Trophoblast cell (in vitro differentiated cells and primary cell): ENCODE results near the gene MYCBP.
A peak's percentile ranks its signal among the peaks of the same experiment; 100 is the strongest.

ENCODE experiments used
- DNase-seq, 2 donors: peaks; one replicate each; pipeline ENCODE4 v3.0.0-alpha.2; 2016
- H2AFZ ChIP-seq: 2 replicates; pipeline ENCODE4 v1.6.1; 2013; ENCODE audit warnings: low read length, moderate library complexity, mild to moderate bottlenecking; ENCODE audit not compliant: insufficient read depth, poor library complexity
- H2AK5ac ChIP-seq: 2 replicates; pipeline ENCODE4 v1.6.1; 2013; ENCODE audit warnings: mild to moderate bottlenecking, low read length
- H2BK120ac ChIP-seq: 2 replicates; pipeline ENCODE4 v1.6.1; 2013; ENCODE audit warnings: low read length, mild to moderate bottlenecking, moderate library complexity; ENCODE audit not compliant: insufficient read depth, poor library complexity
- H2BK12ac ChIP-seq: 2 replicates; pipeline ENCODE4 v1.6.1; 2013; ENCODE audit warnings: mild to moderate bottlenecking, low read length, moderate library complexity
- H2BK5ac ChIP-seq: 2 replicates; pipeline ENCODE4 v1.6.1; 2013; ENCODE audit warnings: low read length, low read depth, moderate library complexity, mild to moderate bottlenecking; ENCODE audit not compliant: poor library complexity
- H3K14ac ChIP-seq: 2 replicates; pipeline ENCODE4 v1.6.1; 2013; ENCODE audit warnings: mild to moderate bottlenecking, low read length
- H3K18ac ChIP-seq: 2 replicates; pipeline ENCODE4 v1.6.1; 2013; ENCODE audit warnings: mild to moderate bottlenecking, low read length
- H3K23ac ChIP-seq: 2 replicates; pipeline ENCODE4 v1.6.1; 2013; ENCODE audit warnings: low read length
- H3K27ac ChIP-seq: 2 replicates; pipeline ENCODE4 v1.5.1; 2013; ENCODE audit warnings: low read depth, mild to moderate bottlenecking, inconsistent platforms, low read length, moderate library complexity
- H3K27me3 ChIP-seq: 2 replicates; pipeline ENCODE4 v1.6.1; 2013; ENCODE audit warnings: inconsistent platforms, mild to moderate bottlenecking, low read length, moderate library complexity; ENCODE audit not compliant: insufficient read depth
- H3K36me3 ChIP-seq, 2 experiments: 1 replicate in 1 of 2; 2 replicates in 1 of 2; pipeline ENCODE4 v1.6.1; 2013; ENCODE audit warnings: low read length in 2 of 2, mild to moderate bottlenecking in 2 of 2, moderate library complexity in 1 of 2; ENCODE audit not compliant: insufficient read depth in 2 of 2, control insufficient read depth in 1 of 2
- H3K4ac ChIP-seq: 2 replicates; pipeline ENCODE4 v1.6.1; 2013; ENCODE audit warnings: low read depth, mild to moderate bottlenecking, low read length, moderate library complexity
- H3K4me1 ChIP-seq, 2 experiments: 1 replicate in 1 of 2; 2 replicates in 1 of 2; pipeline ENCODE4 v1.6.1; 2013; ENCODE audit warnings: low read length in 2 of 2, mild to moderate bottlenecking in 2 of 2, moderate library complexity in 1 of 2; ENCODE audit not compliant: insufficient read depth in 2 of 2, control insufficient read depth in 1 of 2
- H3K4me2 ChIP-seq: 2 replicates; pipeline ENCODE4 v1.6.1; 2013; ENCODE audit warnings: inconsistent platforms, mild to moderate bottlenecking, low read length, moderate library complexity
- H3K4me3 ChIP-seq: 2 replicates; pipeline ENCODE4 v1.5.1; 2013; ENCODE audit warnings: mild to moderate bottlenecking, low read depth, low read length, inconsistent platforms
- H3K79me1 ChIP-seq: one replicate; pipeline ENCODE4 v1.6.1; 2013; ENCODE audit warnings: low read length
- H3K79me2 ChIP-seq: 2 replicates; pipeline ENCODE4 v1.6.1; 2013; ENCODE audit warnings: low read length, mild to moderate bottlenecking; ENCODE audit not compliant: control insufficient read depth, insufficient read depth, poor library complexity
- H3K9ac ChIP-seq: 2 replicates; pipeline ENCODE4 v1.6.1; 2013; ENCODE audit warnings: mild to moderate bottlenecking, low read length
- H3K9me3 ChIP-seq: 2 replicates; pipeline ENCODE4 v1.6.1; 2013; ENCODE audit warnings: low read depth, mild to moderate bottlenecking, control low read depth, inconsistent platforms, low read length; ENCODE audit not compliant: insufficient read depth
- H4K12ac ChIP-seq: 2 replicates; pipeline ENCODE4 v1.6.1; 2013; ENCODE audit warnings: low read depth, mild to moderate bottlenecking, low read length, moderate library complexity
- H4K8ac ChIP-seq: 2 replicates; pipeline ENCODE4 v1.6.1; 2013; ENCODE audit warnings: low read depth, mild to moderate bottlenecking, low read length, moderate library complexity
- H4K91ac ChIP-seq: one replicate; pipeline ENCODE4 v1.6.1; 2013; ENCODE audit warnings: low read depth, mild to moderate bottlenecking, low read length, moderate library complexity
- WGBS: extraction: QIAGEN DNeasy Blood & Tissue Kit; methylation state at CpG from one replicate; pipeline ENCODE4 v1.1.7; 2013; ENCODE audit warnings: missing lambda C conversion rate; ENCODE audit not compliant: insufficient read length, insufficient coverage; ENCODE audit errors: extremely low coverage; 5-methylcytosine and 5-hydroxymethylcytosine counted together

The MYCBP gene

DNA sequence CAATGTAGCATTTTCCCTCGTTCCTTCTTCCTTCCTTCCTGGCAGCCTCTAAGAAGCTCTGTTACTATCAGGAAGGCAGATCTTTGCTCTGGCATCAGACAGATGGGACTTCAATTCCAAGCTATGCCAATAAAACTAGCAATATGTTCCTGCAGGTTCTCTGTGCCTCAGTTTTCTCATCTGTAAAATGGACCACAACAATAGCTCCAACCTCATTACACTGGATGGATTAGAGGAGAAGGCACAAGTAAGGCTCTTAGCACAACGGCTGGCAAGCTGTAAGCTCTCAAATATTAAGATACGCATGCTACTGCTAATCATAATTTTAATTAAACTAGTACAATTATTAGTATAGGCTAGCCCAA is 40.8 kb downstream of the MYCBP start:
- H3K79me2 ChIP-seq = no peaks in the 10 kb centered on the region
- H3K9me3 ChIP-seq = no peaks in the 10 kb centered on the region
- peaks cover 0 to 2% of the 10 kb centered on the region in 2 experiments for H3K36me3 ChIP-seq
- H3K27me3 ChIP-seq = no peaks in the 10 kb centered on the region
- no peak overlapping the region for H2BK120ac ChIP-seq
- no peak overlapping the region for H2AK5ac ChIP-seq
- no peak overlapping the region for H3K9ac ChIP-seq
- H3K27ac ChIP-seq = no peak overlapping the region
- no peak overlapping the region for H3K4me3 ChIP-seq
- no peaks in the 10 kb centered on the region for H3K79me1 ChIP-seq
- H4K12ac ChIP-seq = no peak overlapping the region
- no peak overlapping the region for H2BK5ac ChIP-seq
- no peak overlapping the region for H3K14ac ChIP-seq
- no peak for DNase-seq
- H2AFZ ChIP-seq = no peak overlapping the region
- H3K4me2 ChIP-seq = no peak overlapping the region
- WGBS = no CpG with 5 or more reads among the region's 3 CpGs
- no peak overlapping the region for H4K91ac ChIP-seq
- H3K4me1 ChIP-seq = no peaks in the 10 kb centered on the region
- H3K18ac ChIP-seq = no peak overlapping the region
- H4K8ac ChIP-seq = no peak overlapping the region
- no peak overlapping the region for H2BK12ac ChIP-seq
- no peak overlapping the region for H3K23ac ChIP-seq
- H3K4ac ChIP-seq = no peak overlapping the region

DNA sequence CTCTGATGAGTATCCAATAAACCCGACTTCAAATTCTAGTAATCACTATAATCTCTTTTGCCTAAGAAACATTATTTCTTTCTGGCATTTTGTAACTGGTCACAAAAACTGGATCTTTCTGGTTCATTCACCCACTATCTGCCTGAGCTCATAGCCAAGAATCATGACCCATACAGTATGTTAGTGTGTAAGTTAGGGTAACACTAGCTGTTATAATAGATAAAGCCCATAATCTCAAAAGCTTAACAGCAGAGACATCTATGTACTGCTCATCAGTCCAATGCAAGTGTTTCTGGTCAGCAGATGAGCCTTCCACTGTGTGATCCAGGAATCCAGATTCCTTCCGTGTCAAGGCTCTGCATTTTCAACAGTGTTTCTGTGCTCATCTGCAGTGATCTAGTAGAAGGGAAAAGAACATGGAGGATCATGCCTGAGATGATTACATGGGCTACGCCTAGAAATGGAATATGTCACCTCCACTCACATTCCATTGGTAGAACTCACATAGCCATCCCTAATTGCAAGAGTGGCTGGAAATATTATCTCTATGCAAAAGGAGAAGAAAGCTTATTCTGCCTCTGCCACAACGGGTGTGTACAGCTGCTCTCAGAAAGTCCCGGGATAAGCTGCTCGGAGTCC is 41.3 kb downstream of the MYCBP start:
- no peak overlapping the region for H3K4me2 ChIP-seq
- no peak overlapping the region for H2BK5ac ChIP-seq
- no peaks in the 10 kb centered on the region for H3K4me1 ChIP-seq
- H3K14ac ChIP-seq = no peak overlapping the region
- no peak overlapping the region for H4K8ac ChIP-seq
- no peak overlapping the region for H2AFZ ChIP-seq
- no peak overlapping the region for H4K12ac ChIP-seq
- H3K9me3 ChIP-seq = no peaks in the 10 kb centered on the region
- H3K4ac ChIP-seq = no peak overlapping the region
- H2AK5ac ChIP-seq = no peak overlapping the region
- no peaks in the 10 kb centered on the region for H3K79me2 ChIP-seq
- no peak overlapping the region for H2BK12ac ChIP-seq
- H3K23ac ChIP-seq = no peak overlapping the region
- no peak overlapping the region for H2BK120ac ChIP-seq
- no peak overlapping the region for H3K27ac ChIP-seq
- no peaks in the 10 kb centered on the region for H3K36me3 ChIP-seq
- H3K4me3 ChIP-seq = no peak overlapping the region
- WGBS = no CpG with 5 or more reads among the region's 6 CpGs
- no peak overlapping the region for H4K91ac ChIP-seq
- no peaks in the 10 kb centered on the region for H3K79me1 ChIP-seq
- peak; percentile 29 to 70 for DNase-seq
- H3K9ac ChIP-seq = no peak overlapping the region
- H3K27me3 ChIP-seq = no peaks in the 10 kb centered on the region
- no peak overlapping the region for H3K18ac ChIP-seq

- Histone ChIP-seq H4K91ac (no peak overlapping the region), H2BK12ac (no peak overlapping the region), H3K4me3 (no peak overlapping the region), H2AFZ (no peak overlapping the region), H2BK5ac (no peak overlapping the region), H3K18ac (no peak overlapping the region), H3K36me3 (no peaks in the 10 kb centered on the region), H3K4me2 (no peak overlapping the region), H3K9ac (no peak overlapping the region), H3K14ac (no peak overlapping the region), H2AK5ac (no peak overlapping the region), H4K12ac (no peak overlapping the region), H3K79me1 (no peaks in the 10 kb centered on the region), H3K27me3 (no peaks in the 10 kb centered on the region), H3K9me3 (no peaks in the 10 kb centered on the region), H3K4me1 (no peaks in the 10 kb centered on the region), H4K8ac (no peak overlapping the region), H3K4ac (no peak overlapping the region), H3K23ac (no peak overlapping the region), H2BK120ac (no peak overlapping the region), H3K27ac (no peak overlapping the region), H3K79me2 (no peaks in the 10 kb centered on the region)
- no peak for DNase-seq
- WGBS = no CpG with 5 or more reads among the region's 1 CpG
These were observed 43.8 kb downstream of the MYCBP start for GRCh38 chr1:38829368-38829767.

DNA sequence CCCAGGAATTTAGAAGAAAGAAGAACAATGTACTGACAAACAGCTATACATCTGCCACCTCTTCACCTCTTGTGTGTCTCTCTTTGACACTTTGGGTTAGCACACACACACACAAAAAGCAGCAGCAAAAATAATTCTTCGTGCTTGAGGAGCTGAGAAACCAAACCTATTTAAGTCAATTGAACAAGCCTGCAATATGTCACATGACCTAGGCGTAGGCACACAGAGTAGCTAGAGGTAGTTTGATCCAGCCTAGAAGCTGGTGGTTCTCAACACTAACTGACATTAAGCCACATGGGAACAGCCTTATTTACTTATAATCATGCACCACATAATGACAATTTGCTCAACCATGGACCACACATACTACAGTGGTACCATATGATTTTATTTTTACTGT is 45.8 kb downstream of the MYCBP start:
- Histone ChIP-seq H2AFZ (no peak overlapping the region), H3K79me2 (no peaks in the 10 kb centered on the region), H2BK5ac (no peak overlapping the region), H4K91ac (no peak overlapping the region), H3K14ac (no peak overlapping the region), H3K36me3 (no peaks in the 10 kb centered on the region), H3K23ac (no peak overlapping the region), H3K79me1 (no peaks in the 10 kb centered on the region), H2BK120ac (no peak overlapping the region), H3K9ac (no peak overlapping the region), H3K9me3 (no peaks in the 10 kb centered on the region), H2BK12ac (no peak overlapping the region), H2AK5ac (no peak overlapping the region), H4K8ac (no peak overlapping the region), H4K12ac (no peak overlapping the region), H3K4me2 (no peak overlapping the region), H3K27ac (no peak overlapping the region), H3K4ac (no peak overlapping the region), H3K4me3 (no peak overlapping the region), H3K18ac (no peak overlapping the region), H3K27me3 (no peaks in the 10 kb centered on the region), H3K4me1 (no peaks in the 10 kb centered on the region)
- WGBS = no CpG with 5 or more reads among the region's 2 CpGs
- no peak for DNase-seq
